ENCODE data around the gene FGGY.

GRCh38 chr1:59737638-59738037 is 440.7 kb downstream of the FGGY start:
- TF ChIP-seq POLR2A (IDR thresholded peaks at IDR 0.05; ENCODE audit: low read length) (no peak), GATA1 (IDR thresholded peaks at IDR 0.05; ENCODE audit: low read depth, low read length) (no peak)
